ENCODE results near the gene TMEM72. TPM values are rescaled to one million over a fixed set of nuclear protein-coding genes. Genes with fewer than 3 reads are reported as not detected.

Gene TMEM72
- total and polyA plus RNA-seq, 2 experiments from 2014 or later: not detected

GRCh38 chr10:44944354-44944753 is 33.2 kb downstream of the TMEM72 start:
- peaks cover 14% of the 10 kb centered on the region; the same call in 2 of the 3 replicates for H3K36me3 Mint-ChIP-seq (ENCODE audit: low read depth)

More at GRCh38 chr10:44944354-44944753, 33.2 kb downstream of the TMEM72 start:
- Histone ChIP-seq H3K27me3 (ENCODE audit: insufficient read depth) (no peaks in the 10 kb centered on the region), H3K4me3 (no peak overlapping the region), H3K4me1 (ENCODE audit: insufficient read depth) (0 out of 2 replicates have a peak, but pooled peaks cover 4% of the 10 kb centered on the region), H3K4me2 (no peak overlapping the region), H2AFZ (no peak overlapping the region), H4K20me1 (replicated peaks; ENCODE audit: insufficient read depth) (no peaks in the 10 kb centered on the region), H3K36me3 (ENCODE audit: insufficient read depth) (no peaks in the 10 kb centered on the region), H3F3A (replicated peaks; ENCODE audit: low read depth) (no peaks in the 10 kb centered on the region), H3K79me2 (replicated peaks; ENCODE audit: insufficient read depth) (no peaks in the 10 kb centered on the region), H3K27ac (ENCODE audit: low read depth) (no peak overlapping the region), H3K9me2 (ENCODE audit: insufficient read depth) (peaks cover 7% of the 10 kb centered on the region)
- Mint-ChIP-seq H3K4me3 (no peak overlapping the region), H3K4me1 (peaks cover 3% of the 10 kb centered on the region; the same call in 2 of the 3 replicates), H3K9me3 (peaks cover 18% of the 10 kb centered on the region), H3K27ac (no peak overlapping the region), H3K27me3 (ENCODE audit: insufficient read depth, low read depth, poor library complexity) (peaks cover 12% of the 10 kb centered on the region)
- no peak for DNase-seq (ENCODE audit: low spot score)
- no peak for ATAC-seq
- no peak for TF ChIP-seq ZNF114 (CRISPR knock-in tag; IDR thresholded peaks at IDR 0.05)
- no peak for TF ChIP-seq POLR2AphosphoS5 (IDR thresholded peaks at IDR 0.05; ENCODE audit: low read depth)
- TF ChIP-seq EZH2 (IDR thresholded peaks at IDR 0.05; ENCODE audit: low read depth, unreplicated experiment): no peak
- no peak for TF ChIP-seq CREB1 (CRISPR knock-in tag; IDR thresholded peaks at IDR 0.05; ENCODE audit: low read depth)
- no peak for TF ChIP-seq STAT1 (IDR thresholded peaks at IDR 0.05; ENCODE audit: unreplicated experiment)
- TF ChIP-seq ZNF331 (CRISPR knock-in tag; IDR thresholded peaks at IDR 0.05; ENCODE audit: low read depth): no peak
- TF ChIP-seq JUNB (IDR thresholded peaks at IDR 0.05; ENCODE audit: unreplicated experiment): no peak
- no peak for TF ChIP-seq REST (IDR thresholded peaks at IDR 0.05; ENCODE audit: unreplicated experiment)
- TF ChIP-seq CTCF (conservative IDR thresholded peaks at IDR 0.05; ENCODE audit: low read depth in 2 of 2): no peak
- TF ChIP-seq ETS1 (IDR thresholded peaks at IDR 0.05): no peak

Measured in GM23338 (cell line).